ENCODE measurements around the gene NTN3.
"Not testable (repeated sequence)": the region's sequence is repeated elsewhere in the genome, so short reads cannot be mapped to it uniquely, and the experiment has no call there.

Gene NTN3

GRCh38 chr16:2432801-2433505, 38.1 kb upstream of the NTN3 start:
- TF ChIP-seq, protein P1, sequence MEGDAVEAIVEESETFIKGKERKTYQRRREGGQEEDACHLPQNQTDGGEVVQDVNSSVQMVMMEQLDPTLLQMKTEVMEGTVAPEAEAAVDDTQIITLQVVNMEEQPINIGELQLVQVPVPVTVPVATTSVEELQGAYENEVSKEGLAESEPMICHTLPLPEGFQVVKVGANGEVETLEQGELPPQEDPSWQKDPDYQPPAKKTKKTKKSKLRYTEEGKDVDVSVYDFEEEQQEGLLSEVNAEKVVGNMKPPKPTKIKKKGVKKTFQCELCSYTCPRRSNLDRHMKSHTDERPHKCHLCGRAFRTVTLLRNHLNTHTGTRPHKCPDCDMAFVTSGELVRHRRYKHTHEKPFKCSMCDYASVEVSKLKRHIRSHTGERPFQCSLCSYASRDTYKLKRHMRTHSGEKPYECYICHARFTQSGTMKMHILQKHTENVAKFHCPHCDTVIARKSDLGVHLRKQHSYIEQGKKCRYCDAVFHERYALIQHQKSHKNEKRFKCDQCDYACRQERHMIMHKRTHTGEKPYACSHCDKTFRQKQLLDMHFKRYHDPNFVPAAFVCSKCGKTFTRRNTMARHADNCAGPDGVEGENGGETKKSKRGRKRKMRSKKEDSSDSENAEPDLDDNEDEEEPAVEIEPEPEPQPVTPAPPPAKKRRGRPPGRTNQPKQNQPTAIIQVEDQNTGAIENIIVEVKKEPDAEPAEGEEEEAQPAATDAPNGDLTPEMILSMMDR (IDR thresholded peaks at IDR 0.05; ENCODE audit: low read depth, low read length), result no peak
- no peak overlapping the region for H3K4me3 ChIP-seq (ENCODE audit: low read depth, low read length)

- H3K4me3 ChIP-seq (ENCODE audit: low read depth, low read length), result not testable (repeated sequence)
Measured at GRCh38 chr16:2435236-2435635, 35.9 kb upstream of the NTN3 start.

DNA sequence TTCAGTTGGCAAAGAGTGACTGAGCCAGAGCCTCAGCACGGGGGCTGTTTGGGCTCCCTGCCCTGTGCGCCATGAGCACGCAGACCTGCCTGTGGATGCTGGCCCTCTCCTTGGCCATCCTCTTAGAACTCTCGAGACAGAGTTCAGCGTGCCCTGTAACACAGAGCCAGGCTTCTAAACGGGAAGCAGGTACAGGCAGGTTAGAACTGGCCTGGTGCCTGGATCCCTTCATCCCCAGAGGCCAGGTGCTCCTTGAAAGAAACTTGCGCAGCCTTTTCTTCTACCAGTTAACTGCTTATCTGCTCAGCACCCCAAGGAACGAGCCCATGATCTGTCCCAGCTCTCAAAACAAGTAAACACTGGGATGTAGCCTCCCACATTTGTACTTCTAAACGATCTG, 35.0 kb upstream of the NTN3 start:
- TF ChIP-seq, protein P1 (IDR thresholded peaks at IDR 0.05; ENCODE audit: low read depth, low read length), result no peak

DNA sequence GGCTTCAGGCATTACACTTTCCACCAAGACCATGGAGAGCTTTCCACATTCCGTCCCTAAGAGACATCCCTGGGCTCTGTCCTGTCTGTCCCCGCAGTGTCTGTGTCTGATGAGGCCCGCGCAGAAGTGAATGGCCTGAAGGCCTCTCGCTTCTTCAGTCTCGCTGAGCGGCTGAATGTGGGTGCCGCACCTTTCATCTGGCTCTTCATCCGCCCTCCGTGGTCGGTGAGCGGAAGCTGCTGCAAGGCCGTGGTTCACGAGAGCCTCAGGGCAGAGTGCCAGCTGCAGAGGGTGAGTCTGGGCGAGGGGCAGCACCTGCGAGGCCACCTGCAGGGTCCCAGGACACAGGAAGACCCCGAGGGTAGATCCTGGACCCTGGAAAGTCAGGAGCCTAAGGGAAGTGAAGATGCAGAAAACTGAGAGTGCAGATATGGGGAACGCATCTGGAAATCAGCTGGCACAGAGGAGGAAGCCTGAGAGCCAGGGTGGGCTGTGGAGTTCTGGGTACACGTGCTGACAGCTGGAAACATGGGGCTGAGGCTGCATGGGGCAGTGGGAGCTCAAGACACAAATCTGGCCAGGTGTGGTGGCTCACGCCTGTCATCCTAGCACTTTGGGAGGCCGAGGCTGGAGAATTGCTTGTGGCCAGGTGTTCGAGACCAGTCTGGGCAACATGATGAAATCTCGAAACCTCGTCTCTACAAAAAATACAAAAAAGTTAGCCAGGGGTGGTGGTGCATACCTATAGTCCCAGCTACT, 33.9 kb upstream of the NTN3 start:
- TF ChIP-seq, protein P1 (IDR thresholded peaks at IDR 0.05; ENCODE audit: low read depth, low read length), result no peak

More for the DNA sequence above, 35.0 kb upstream of the NTN3 start:
- no peak overlapping the region for H3K4me3 ChIP-seq (ENCODE audit: low read depth, low read length)

GRCh38 chr16:2438121-2438520, 33.0 kb upstream of the NTN3 start:
- TF ChIP-seq, protein P1 (IDR thresholded peaks at IDR 0.05; ENCODE audit: low read depth, low read length), result no peak
- no peak overlapping the region for H3K4me3 ChIP-seq (ENCODE audit: low read depth, low read length)

More for the DNA sequence above, 33.9 kb upstream of the NTN3 start:
- H3K4me3 ChIP-seq (ENCODE audit: low read depth, low read length), result no peak overlapping the region

DNA sequence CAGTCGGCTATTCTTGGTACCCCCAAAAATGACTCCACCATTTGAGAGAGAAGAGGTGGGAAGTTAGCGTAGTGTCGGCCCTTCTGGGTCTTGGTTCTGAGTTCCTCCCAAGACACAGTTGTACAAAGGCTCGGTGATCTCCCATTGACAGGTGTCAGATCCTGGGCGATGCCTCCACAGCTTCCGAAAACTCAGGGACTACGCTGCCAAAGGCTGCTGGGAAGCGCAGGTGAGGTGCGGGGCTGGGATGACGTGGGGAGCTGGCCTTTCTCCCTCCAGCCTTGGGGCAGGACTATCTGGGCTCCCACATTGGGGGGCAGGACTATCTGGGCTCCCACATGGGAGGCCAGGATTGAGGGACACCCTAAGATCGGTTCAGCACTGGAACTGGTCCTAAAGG, 31.5 kb upstream of the NTN3 start:
- TF ChIP-seq, protein P1 (IDR thresholded peaks at IDR 0.05; ENCODE audit: low read depth, low read length), result no peak
- no peak overlapping the region for H3K4me3 ChIP-seq (ENCODE audit: low read depth, low read length)

GRCh38 chr16:2441143-2441804, 29.8 kb upstream of the NTN3 start:
- H3K4me3 ChIP-seq (ENCODE audit: low read depth, low read length), result not testable (repeated sequence)

DNA sequence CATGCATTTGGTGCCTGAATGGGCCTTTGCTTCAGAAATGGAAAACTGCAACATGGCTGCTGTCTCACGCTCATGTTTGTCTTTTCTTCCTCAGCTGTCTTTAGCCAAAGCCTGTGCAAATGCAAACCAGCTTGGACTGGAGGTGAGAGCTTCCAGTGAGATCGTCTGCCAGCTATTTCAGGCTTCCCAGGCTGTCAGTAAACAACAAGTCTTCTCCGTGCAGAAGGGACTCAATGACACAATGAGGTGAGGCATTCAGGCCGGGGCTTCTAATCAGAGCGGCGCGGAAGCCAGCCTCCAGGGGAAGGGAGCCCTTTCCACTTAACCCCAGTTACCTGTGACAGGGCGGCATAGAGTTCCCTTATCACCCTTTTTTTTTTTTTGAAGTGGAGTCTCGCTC, 27.5 kb upstream of the NTN3 start:
- H3K4me3 ChIP-seq (ENCODE audit: low read depth, low read length), result no peak overlapping the region
- TF ChIP-seq, protein P1 (IDR thresholded peaks at IDR 0.05; ENCODE audit: low read depth, low read length), result no peak
